Neural cell (in vitro differentiated cells): ENCODE measurements around the gene GPC1. TPM values are rescaled to one million over a fixed set of nuclear protein-coding genes. Genes with fewer than 3 reads are reported as not detected.

Experiments used
- H2AFZ ChIP-seq: fragments of 200-600, 300-800 bp; sonication (generic), shearing (Covaris generic); 2 replicates; pipeline ENCODE4 v1.6.0; 2014; ENCODE audit warnings: low read depth, mild to moderate bottlenecking, antibody characterized with exemption, low read length, moderate library complexity
- H3F3A ChIP-seq: fragments of 200-600 bp; shearing (Covaris generic); 2 replicates; pipeline ENCODE4 v1.6.1; 2016; ENCODE audit warnings: mild to moderate bottlenecking, moderate library complexity, mixed read lengths, antibody characterized with exemption, low read length; ENCODE audit not compliant: insufficient read depth, poor library complexity, severe bottlenecking
- H3K27ac ChIP-seq: fragments of 200-600, 300-800 bp; sonication (generic), shearing (Covaris generic); 2 replicates; pipeline ENCODE4 v1.5.1; 2014; ENCODE audit warnings: mild to moderate bottlenecking, low read length, moderate library complexity
- H3K27me3 ChIP-seq: fragments of 300-800, 200-600 bp; sonication (generic), shearing (Covaris generic); 2 replicates; pipeline ENCODE4 v1.6.0; 2014; ENCODE audit warnings: mild to moderate bottlenecking, low read depth, low read length, moderate library complexity; ENCODE audit not compliant: insufficient read depth
- H3K36me3 ChIP-seq: fragments of 300-800, 200-600 bp; sonication (generic), shearing (Covaris generic); 2 replicates; pipeline ENCODE4 v1.5.1; 2014; ENCODE audit warnings: mild to moderate bottlenecking, antibody characterized with exemption, low read length, moderate library complexity; ENCODE audit not compliant: insufficient read depth
- H3K4me2 ChIP-seq: fragments of 300-800, 200-600 bp; sonication (generic), shearing (Covaris generic); 2 replicates; pipeline ENCODE4 v1.6.0; 2014; ENCODE audit warnings: mild to moderate bottlenecking, low read length
- H3K4me3 ChIP-seq: fragments of 300-800, 200-600 bp; sonication (generic), shearing (Covaris generic); 2 replicates; pipeline ENCODE4 v1.5.1; 2014; ENCODE audit warnings: mild to moderate bottlenecking, low read length, moderate library complexity
- H3K79me2 ChIP-seq: fragments of 200-600 bp; shearing (Covaris generic); replicated peaks from 2 replicates; pipeline ENCODE4 v1.6.0; 2014; ENCODE audit warnings: mild to moderate bottlenecking, low read length, moderate library complexity; ENCODE audit not compliant: insufficient read depth
- H3K9ac ChIP-seq: fragments of 300-800, 200-600 bp; sonication (generic), shearing (Covaris generic); 2 replicates; pipeline ENCODE4 v1.6.1; 2016; ENCODE audit warnings: mild to moderate bottlenecking, low read length, mixed read lengths
- H3K9me2 ChIP-seq: fragments of 200-600 bp; shearing (Covaris generic); 2 replicates; pipeline ENCODE4 v1.6.1; 2016; ENCODE audit warnings: mild to moderate bottlenecking, low read length, mixed read lengths; ENCODE audit not compliant: insufficient read depth
- H3K9me3 ChIP-seq: fragments of 200-600, 300-800 bp; sonication (generic), shearing (Covaris generic); 2 replicates; pipeline ENCODE4 v1.6.1; 2016; ENCODE audit warnings: mild to moderate bottlenecking, mixed run types, low read length, moderate library complexity, mixed read lengths
- H4K20me1 ChIP-seq: fragments of 200-600 bp; shearing (Covaris generic); 2 replicates; pipeline ENCODE4 v1.6.1; 2016; ENCODE audit warnings: mild to moderate bottlenecking, mixed run types; ENCODE audit not compliant: insufficient read depth
- EP300 ChIP-seq: fragments of 450-650 bp; conservative IDR thresholded peaks from 2 replicates; pipeline ENCODE4 v1.6.1; 2014; ENCODE audit warnings: antibody characterized with exemption, mild to moderate bottlenecking, moderate library complexity; ENCODE audit not compliant: poor library complexity, severe bottlenecking
- MXI1 ChIP-seq: fragments of 450-650 bp; conservative IDR thresholded peaks from 2 replicates; pipeline ENCODE4 v1.6.1; 2014; ENCODE audit warnings: antibody characterized with exemption, mild to moderate bottlenecking; ENCODE audit not compliant: poor library complexity, severe bottlenecking
- POLR2AphosphoS5 ChIP-seq: IDR thresholded peaks from 2 replicates; pipeline ENCODE4 v1.6.1; 2012
- RAD21 ChIP-seq: fragments of 450-650 bp; conservative IDR thresholded peaks from 2 replicates; pipeline ENCODE4 v1.6.1; 2014; ENCODE audit warnings: antibody characterized with exemption, mild to moderate bottlenecking, moderate library complexity
- SMC3 ChIP-seq: fragments of 450-650 bp; conservative IDR thresholded peaks from 2 replicates; pipeline ENCODE4 v1.6.1; 2014; ENCODE audit warnings: antibody characterized with exemption, mild to moderate bottlenecking, moderate library complexity; ENCODE audit not compliant: poor library complexity
- polyA plus RNA-seq: library from polyadenylated mRNA; depleted of rRNA; stranded (reverse); fragments of >200 nt; gene quantifications from 2 replicates; pipeline ENCODE4 v1.2.3, GENCODE V29; 2014
- TF ChIP-seq, protein P1 (sequence below): fragments of 450-650 bp; IDR thresholded peaks from 2 replicates; pipeline ENCODE4 v1.5.1; 2014; ENCODE audit warnings: antibody characterized with exemption, mild to moderate bottlenecking, moderate library complexity; ENCODE audit not compliant: poor library complexity, severe bottlenecking
- TF ChIP-seq, protein P2 (sequence below): IDR thresholded peaks from 2 replicates; pipeline ENCODE4 v1.6.1; 2012; ENCODE audit warnings: borderline replicate concordance

GPC1 gene
- polyA plus RNA-seq, 1 donor from 2014 or later = 74.0 TPM

DNA sequence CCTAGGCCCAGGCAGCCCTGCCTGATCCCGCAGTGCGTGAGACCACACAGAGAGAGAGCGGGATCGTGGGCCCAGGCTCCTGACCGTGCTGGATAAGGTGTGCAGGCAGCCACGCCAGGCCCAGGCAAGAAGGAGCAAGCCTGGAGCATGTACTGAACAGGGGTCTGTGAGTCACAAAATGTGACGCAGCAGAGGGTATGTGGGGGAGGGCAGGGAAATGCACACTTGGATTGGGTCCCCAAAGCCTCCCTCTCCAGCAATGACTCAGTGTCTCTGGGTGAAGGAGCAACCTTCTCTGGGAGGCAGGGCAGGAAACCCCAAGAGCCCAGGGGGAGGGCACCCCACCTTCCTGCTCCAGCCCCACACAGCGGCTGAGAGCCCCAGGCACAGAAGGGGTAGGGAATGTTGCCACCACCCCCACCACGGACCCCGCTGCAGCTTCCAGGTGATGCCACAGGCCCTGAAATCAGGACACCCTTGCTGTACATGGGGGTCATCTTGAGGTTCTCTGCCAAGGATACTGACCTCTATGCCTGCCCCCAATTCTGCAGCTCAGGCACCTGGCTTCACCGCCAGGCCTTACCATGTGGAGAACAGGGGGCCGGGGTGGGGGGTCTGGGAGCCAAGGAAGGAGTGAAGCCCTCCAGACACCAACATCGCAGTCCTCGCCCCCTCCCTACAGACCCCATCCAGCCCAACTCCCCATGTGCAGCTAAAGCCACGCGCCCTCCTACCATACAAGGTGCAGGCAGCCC is 1.3 kb upstream of the GPC1 start:
- H3K9me3 ChIP-seq = no peaks in the 10 kb centered on the region
- no peaks in the 10 kb centered on the region for H3F3A ChIP-seq
- H2AFZ ChIP-seq = no peak overlapping the region
- peak overlapping the region; percentile 80 for H3K9ac ChIP-seq
- peak overlapping the region; percentile 66 for H3K4me3 ChIP-seq
- no peaks in the 10 kb centered on the region for H3K27me3 ChIP-seq
- no peaks in the 10 kb centered on the region for H3K9me2 ChIP-seq
- no peak overlapping the region for H3K27ac ChIP-seq
- H3K36me3 ChIP-seq = no peaks in the 10 kb centered on the region
- peaks cover 30% of the 10 kb centered on the region for H3K79me2 ChIP-seq
- no peak for TF ChIP-seq MXI1
- TF ChIP-seq SMC3 = no peak
- no peak for TF ChIP-seq EP300
- no peak for TF ChIP-seq POLR2AphosphoS5
- TF ChIP-seq, protein P1, sequence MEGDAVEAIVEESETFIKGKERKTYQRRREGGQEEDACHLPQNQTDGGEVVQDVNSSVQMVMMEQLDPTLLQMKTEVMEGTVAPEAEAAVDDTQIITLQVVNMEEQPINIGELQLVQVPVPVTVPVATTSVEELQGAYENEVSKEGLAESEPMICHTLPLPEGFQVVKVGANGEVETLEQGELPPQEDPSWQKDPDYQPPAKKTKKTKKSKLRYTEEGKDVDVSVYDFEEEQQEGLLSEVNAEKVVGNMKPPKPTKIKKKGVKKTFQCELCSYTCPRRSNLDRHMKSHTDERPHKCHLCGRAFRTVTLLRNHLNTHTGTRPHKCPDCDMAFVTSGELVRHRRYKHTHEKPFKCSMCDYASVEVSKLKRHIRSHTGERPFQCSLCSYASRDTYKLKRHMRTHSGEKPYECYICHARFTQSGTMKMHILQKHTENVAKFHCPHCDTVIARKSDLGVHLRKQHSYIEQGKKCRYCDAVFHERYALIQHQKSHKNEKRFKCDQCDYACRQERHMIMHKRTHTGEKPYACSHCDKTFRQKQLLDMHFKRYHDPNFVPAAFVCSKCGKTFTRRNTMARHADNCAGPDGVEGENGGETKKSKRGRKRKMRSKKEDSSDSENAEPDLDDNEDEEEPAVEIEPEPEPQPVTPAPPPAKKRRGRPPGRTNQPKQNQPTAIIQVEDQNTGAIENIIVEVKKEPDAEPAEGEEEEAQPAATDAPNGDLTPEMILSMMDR = no peak
- peak overlapping the region; percentile 45 for H3K4me2 ChIP-seq
- peaks cover 23% of the 10 kb centered on the region for H4K20me1 ChIP-seq

DNA sequence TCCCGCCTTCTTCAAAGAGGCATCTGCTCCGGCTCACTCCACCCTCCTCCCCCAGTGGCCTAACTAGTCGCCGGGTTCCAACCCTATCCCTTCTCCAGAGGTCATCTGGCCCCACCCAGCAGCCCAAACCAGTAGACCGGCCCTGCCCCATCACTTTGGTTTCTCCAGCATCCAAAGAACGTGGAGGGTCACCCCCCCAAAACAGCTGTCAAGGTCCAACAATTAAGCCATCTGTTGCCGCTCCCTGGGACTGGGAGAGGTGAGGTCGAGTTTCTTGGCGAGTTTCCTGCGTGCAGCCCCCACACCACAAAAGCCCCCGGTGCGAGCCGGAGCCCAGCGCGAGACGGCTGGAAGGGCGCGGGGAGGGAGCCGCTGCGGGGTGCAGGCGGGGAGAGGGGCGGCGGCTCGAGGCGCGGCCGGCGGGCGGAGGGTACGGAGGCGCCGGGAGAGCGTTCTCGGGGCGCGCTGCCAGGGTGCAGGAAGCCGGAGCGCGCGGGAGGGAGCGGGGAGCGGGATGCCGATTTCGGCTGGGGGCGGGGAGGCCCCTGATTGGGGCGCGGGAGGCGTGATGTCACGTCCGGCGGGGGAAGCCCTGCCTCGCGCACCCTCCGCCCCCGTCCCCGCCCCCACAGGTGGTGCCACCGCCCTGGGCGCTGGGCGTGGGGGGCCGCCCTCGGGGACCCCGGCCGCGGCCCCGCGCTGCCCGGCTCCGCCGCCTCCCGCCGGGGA is 571 bp upstream of the GPC1 start:
- Histone ChIP-seq H3K27me3 (no peaks in the 10 kb centered on the region), H3K36me3 (no peaks in the 10 kb centered on the region), H4K20me1 (peaks cover 23% of the 10 kb centered on the region), H3K9me2 (no peaks in the 10 kb centered on the region), H3K9me3 (no peaks in the 10 kb centered on the region), H3K27ac (no peak overlapping the region), H3K4me2 (peak overlapping the region; percentile 45), H2AFZ (no peak overlapping the region), H3K4me3 (peak overlapping the region; percentile 66), H3F3A (no peaks in the 10 kb centered on the region), H3K79me2 (peaks cover 38% of the 10 kb centered on the region), H3K9ac (peak overlapping the region; percentile 80)
- TF ChIP-seq MXI1 (peak; percentile 36), RAD21 (peak; percentile 31), SMC3 (no peak), POLR2AphosphoS5 (peak; percentile 48)
- TF ChIP-seq, protein P2, sequence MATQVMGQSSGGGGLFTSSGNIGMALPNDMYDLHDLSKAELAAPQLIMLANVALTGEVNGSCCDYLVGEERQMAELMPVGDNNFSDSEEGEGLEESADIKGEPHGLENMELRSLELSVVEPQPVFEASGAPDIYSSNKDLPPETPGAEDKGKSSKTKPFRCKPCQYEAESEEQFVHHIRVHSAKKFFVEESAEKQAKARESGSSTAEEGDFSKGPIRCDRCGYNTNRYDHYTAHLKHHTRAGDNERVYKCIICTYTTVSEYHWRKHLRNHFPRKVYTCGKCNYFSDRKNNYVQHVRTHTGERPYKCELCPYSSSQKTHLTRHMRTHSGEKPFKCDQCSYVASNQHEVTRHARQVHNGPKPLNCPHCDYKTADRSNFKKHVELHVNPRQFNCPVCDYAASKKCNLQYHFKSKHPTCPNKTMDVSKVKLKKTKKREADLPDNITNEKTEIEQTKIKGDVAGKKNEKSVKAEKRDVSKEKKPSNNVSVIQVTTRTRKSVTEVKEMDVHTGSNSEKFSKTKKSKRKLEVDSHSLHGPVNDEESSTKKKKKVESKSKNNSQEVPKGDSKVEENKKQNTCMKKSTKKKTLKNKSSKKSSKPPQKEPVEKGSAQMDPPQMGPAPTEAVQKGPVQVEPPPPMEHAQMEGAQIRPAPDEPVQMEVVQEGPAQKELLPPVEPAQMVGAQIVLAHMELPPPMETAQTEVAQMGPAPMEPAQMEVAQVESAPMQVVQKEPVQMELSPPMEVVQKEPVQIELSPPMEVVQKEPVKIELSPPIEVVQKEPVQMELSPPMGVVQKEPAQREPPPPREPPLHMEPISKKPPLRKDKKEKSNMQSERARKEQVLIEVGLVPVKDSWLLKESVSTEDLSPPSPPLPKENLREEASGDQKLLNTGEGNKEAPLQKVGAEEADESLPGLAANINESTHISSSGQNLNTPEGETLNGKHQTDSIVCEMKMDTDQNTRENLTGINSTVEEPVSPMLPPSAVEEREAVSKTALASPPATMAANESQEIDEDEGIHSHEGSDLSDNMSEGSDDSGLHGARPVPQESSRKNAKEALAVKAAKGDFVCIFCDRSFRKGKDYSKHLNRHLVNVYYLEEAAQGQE = peak; percentile 35
